Measurements from ENCODE around the gene NF1. TPM values are rescaled to one million over a fixed set of nuclear protein-coding genes. Genes with fewer than 3 reads are reported as not detected.
"Not testable (repeated sequence)": the region's sequence is repeated elsewhere in the genome, so short reads cannot be mapped to it uniquely, and the experiment has no call there.

NF1 gene
- total RNA-seq, 2 experiments from 2014 or later, result 34.4 to 36.0 TPM

DNA sequence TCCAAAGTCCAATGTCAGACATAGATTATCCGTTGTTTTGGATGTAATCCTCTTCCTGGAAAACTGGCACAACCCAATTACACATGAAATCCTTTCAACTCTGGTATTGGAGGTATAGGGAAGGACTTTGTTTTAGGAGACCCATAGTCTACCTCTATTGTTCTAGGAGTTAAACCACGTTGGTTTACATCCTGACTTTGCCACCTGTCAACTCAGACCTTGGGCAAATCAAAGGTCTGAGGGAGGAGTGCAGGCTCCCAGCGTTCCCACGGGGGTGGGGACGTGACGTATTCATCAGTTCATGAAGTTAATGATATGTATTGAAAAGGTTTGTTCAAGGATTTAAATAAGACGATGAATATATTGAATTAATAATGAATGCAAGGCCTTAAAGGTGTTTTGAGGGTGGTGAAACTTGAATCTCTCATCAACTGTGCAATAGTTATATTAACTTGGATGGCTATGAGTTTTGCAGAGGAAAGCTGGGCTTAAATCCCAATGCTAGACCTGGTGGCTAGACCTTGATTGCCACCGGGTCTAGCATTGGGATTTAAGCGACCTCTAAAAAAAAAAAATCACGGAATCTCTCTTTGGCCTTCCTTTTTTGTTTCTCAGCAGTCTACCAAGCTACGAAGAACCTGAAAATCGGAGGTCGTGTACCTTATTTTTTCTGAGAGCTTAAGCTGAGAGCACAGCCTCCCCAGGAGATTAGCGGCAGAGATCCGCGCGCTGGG, 744 bp upstream of the NF1 start:
- Mint-ChIP-seq H3K9me3 (no peaks in the 10 kb centered on the region), H3K27ac (peak overlapping the region; percentile 73), H3K4me3 (peak overlapping the region; percentile 91), H3K36me3 (no peaks in the 10 kb centered on the region), H3K4me1 (peaks cover 14% of the 10 kb centered on the region), H3K27me3 (no peaks in the 10 kb centered on the region)
- no peak for DNase-seq
- no peak for ATAC-seq (ENCODE audit: low read depth)
- POLR2A ChIA-PET, result interaction anchor here (0.5 to 1.3 kb wide), 3 partner anchors 8 to 154 kb away, joined by 3 read pairs; no protein-coding TSS in a partner anchor

DNA sequence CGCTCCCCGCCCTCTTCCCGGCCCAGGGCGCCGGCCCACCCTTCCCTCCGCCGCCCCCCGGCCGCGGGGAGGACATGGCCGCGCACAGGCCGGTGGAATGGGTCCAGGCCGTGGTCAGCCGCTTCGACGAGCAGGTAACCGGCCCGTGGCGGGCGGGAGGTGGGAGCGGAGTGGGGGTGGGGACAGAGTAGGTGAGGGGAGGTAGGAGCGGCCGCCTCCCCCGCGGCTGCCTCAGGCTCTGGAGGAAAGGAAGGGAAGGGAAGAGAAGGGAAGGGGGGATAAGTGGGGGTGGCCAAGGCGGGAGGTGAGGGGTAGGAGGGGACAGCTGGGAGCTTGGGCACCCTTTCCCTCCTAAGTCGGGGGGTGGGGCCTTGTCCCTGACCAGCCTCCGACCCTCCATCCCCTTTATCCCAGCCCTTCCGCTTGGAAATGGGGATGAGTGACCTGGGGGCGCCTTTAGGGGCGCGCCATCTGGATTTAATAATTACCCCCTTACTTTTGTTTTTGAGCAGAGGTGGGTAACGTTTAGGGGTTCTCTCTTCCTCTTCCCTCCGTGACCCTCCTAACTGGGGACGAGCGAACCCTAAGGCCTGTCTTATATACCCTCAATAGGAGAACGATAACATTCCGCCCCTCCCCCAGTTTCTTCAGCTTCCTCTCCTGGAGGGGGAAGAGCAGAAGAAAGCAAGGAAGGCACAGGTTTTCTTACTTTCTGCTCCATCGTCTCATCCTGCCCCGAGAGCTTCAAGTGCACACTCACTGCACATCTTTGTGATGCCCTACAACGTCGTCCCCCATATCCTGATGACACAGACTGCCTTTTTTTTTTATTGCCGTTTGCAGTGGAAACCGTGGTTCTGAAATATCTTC, 694 bp downstream of the NF1 start:
- Mint-ChIP-seq H3K36me3 (no peaks in the 10 kb centered on the region), H3K4me3 (peak overlapping the region; percentile 91), H3K27me3 (no peaks in the 10 kb centered on the region), H3K4me1 (peaks cover 17% of the 10 kb centered on the region), H3K27ac (peak overlapping the region; percentile 85), H3K9me3 (no peaks in the 10 kb centered on the region)
- POLR2A ChIA-PET, result interaction anchor here (0.7 to 1.3 kb wide), 3 partner anchors 10 to 783 kb away, joined by 3 read pairs; no protein-coding TSS in a partner anchor
- DNase-seq (peak; percentile 53), ATAC-seq (ENCODE audit: low read depth) (peak; percentile 34)

DNA sequence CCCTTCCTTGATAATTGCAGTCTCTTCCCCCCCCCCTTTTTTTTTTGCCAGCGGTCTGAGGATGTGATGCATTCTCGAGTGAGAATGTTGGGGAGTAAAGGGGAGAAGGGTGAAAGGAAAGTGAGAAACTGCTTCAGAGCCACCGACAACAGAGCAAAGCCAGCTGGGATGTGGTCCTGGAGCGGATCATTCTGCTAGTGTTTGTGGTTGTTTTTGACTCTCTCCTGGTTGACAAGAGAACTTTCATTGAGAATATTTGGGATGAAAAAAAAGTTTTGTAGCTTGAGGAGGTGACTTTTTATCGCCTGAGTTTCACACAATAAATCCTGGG, 1.3 kb downstream of the NF1 start:
- H3K27me3 Mint-ChIP-seq, result no peaks in the 10 kb centered on the region
- H3K36me3 Mint-ChIP-seq, result no peaks in the 10 kb centered on the region
- POLR2A ChIA-PET, result interaction anchor here (0.7 kb wide), 1 partner anchor 783 kb away, joined by 3 read pairs; no protein-coding TSS in a partner anchor
- H3K4me3 Mint-ChIP-seq, result peak overlapping the region; percentile 91
- peaks cover 17% of the 10 kb centered on the region for H3K4me1 Mint-ChIP-seq
- H3K9me3 Mint-ChIP-seq, result no peaks in the 10 kb centered on the region
- H3K27ac Mint-ChIP-seq, result peak overlapping the region; percentile 85
- no peak for ATAC-seq (ENCODE audit: low read depth)
- no peak for DNase-seq

DNA sequence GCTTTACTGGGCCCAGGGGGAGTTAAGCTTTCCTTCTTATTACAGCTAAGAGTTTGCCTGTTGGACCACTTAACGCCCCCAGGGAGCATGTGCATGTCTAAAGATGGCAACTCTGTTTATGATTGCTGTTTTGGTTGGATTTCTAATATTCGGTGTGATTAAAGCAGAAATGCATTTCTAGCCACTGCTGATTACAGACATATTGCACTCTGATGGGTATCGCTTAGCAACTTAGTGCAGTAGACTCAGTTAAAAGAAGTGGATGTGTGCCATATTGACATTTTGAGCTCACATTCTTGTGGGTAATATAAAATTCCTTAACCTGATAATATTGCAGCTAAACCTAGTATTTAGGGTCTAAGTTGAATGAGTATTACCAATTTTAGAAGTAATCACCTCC, 4.2 kb downstream of the NF1 start:
- POLR2A ChIA-PET, result interaction anchor here (1.0 kb wide), 1 partner anchor 91 kb away, joined by 3 read pairs; no protein-coding TSS in a partner anchor
- H3K27me3 Mint-ChIP-seq, result no peaks in the 10 kb centered on the region
- no peaks in the 10 kb centered on the region for H3K9me3 Mint-ChIP-seq
- peaks cover 15% of the 10 kb centered on the region for H3K4me1 Mint-ChIP-seq
- no peak overlapping the region for H3K4me3 Mint-ChIP-seq
- no peaks in the 10 kb centered on the region for H3K36me3 Mint-ChIP-seq
- H3K27ac Mint-ChIP-seq, result no peak overlapping the region
- DNase-seq (no peak), ATAC-seq (ENCODE audit: low read depth) (no peak)

DNA sequence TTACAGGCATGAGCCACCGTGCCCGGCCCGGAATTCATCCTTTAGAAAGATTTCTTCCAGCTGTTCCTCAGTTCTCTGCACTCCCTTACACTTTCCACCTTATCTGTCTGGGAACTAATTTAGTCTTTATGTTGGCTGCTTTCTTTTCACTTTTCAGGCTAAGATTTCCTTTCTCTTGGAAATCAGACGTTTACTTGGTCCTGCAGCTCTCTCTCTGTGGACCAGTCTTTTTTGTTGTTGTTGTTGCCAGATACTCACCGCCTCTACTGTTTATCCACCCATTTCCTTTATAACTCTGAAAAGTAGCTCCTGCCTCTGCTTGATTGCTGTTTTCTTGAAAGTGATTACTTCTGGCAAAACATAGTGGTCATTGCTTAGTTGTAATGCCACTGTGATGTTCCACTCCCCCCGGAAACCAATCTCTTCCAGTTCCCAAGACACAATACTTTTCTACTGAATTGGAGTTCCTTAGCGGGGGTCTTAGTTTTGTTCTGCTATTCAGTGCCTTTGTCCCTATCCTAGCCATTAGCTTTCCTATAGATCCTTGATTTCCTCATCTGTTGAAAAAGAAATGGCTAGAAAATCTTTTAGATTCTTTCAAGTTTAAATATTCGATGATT, 6.2 kb downstream of the NF1 start:
- Mint-ChIP-seq H3K27ac (no peak overlapping the region), H3K27me3 (no peaks in the 10 kb centered on the region), H3K4me1 (peaks cover 11% of the 10 kb centered on the region), H3K36me3 (no peaks in the 10 kb centered on the region), H3K4me3 (no peak overlapping the region), H3K9me3 (no peaks in the 10 kb centered on the region)
- no peak for DNase-seq
- POLR2A ChIA-PET, result no interaction called here
- ATAC-seq (ENCODE audit: low read depth), result no peak

DNA sequence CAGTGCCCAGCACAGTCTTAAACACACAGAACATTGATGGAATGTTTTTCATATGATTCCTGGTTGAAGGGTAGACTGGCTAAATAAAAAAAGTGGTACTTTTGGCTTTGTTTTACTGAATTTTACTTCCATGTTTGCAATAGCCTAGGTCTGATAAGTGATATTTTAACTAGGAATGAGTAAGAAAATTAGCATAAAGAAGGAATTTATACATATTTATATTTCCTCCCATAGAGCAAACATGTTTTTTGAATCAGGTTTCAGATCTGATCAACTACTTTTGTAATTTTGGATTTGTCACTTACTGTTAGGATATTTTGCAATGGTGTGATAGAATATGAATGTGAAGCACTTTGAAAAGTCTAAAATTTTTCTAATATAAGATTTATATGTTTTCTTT, 7.2 kb downstream of the NF1 start:
- POLR2A ChIA-PET, result interaction anchor here (0.5 kb wide), 1 partner anchor 9 kb away, joined by 5 read pairs; no protein-coding TSS in a partner anchor

DNA sequence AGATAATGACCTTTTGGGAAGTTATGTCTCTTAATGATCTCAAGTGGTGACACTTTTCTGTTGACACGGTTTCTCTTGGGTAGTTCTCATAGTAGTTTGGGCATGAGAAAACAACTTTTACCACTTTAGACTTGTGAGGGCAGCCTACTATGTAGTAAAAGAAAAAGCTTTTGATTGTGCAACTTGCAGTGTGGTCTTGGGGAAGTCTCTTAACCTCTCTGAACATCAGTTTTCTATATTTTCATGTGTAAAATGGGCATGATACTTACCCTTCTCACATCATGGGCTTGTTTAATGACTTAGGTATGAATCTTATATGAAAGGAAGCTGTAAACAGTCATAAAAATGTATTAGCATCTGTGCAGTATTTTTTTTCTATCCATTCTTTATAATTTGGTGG, 11.2 kb downstream of the NF1 start:
- H3K4me3 Mint-ChIP-seq, result no peak overlapping the region
- H3K36me3 Mint-ChIP-seq, result peaks cover 1% of the 10 kb centered on the region
- H3K27ac Mint-ChIP-seq, result no peak overlapping the region
- no peak for DNase-seq
- H3K27me3 Mint-ChIP-seq, result no peaks in the 10 kb centered on the region
- no peak for ATAC-seq (ENCODE audit: low read depth)
- no peaks in the 10 kb centered on the region for H3K9me3 Mint-ChIP-seq
- no peaks in the 10 kb centered on the region for H3K4me1 Mint-ChIP-seq
- POLR2A ChIA-PET, result no interaction called here

More for the DNA sequence above, 7.2 kb downstream of the NF1 start:
- no peaks in the 10 kb centered on the region for H3K27me3 Mint-ChIP-seq
- H3K4me1 Mint-ChIP-seq, result peaks cover 3% of the 10 kb centered on the region
- H3K27ac Mint-ChIP-seq, result no peak overlapping the region
- no peak for DNase-seq
- no peak overlapping the region for H3K4me3 Mint-ChIP-seq
- no peak for ATAC-seq (ENCODE audit: low read depth)
- H3K9me3 Mint-ChIP-seq, result no peaks in the 10 kb centered on the region
- no peaks in the 10 kb centered on the region for H3K36me3 Mint-ChIP-seq

DNA sequence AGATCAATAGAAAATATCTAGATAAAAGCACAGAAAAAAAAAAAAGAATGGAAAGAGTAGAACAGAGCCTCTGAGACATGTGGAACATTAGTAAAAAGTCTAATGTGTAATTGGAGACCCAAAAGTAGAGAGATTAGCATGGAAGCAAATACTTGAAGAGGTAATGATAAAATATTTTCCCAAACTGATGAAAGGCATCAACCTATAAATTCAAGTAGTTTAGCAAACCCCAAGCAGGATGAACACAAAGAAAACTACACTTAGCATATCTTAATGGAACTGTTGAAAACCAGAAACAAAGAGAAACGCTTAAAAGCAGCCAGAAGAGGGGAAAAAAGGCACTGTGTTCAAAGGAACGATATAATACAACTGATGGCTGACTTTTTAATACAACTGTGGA, 16.4 kb downstream of the NF1 start:
- no peaks in the 10 kb centered on the region for H3K4me1 Mint-ChIP-seq
- H3K36me3 Mint-ChIP-seq, result peaks cover 3% of the 10 kb centered on the region
- DNase-seq, result no peak
- POLR2A ChIA-PET, result no interaction called here
- no peak overlapping the region for H3K27ac Mint-ChIP-seq
- no peaks in the 10 kb centered on the region for H3K27me3 Mint-ChIP-seq
- H3K9me3 Mint-ChIP-seq, result no peaks in the 10 kb centered on the region
- no peak overlapping the region for H3K4me3 Mint-ChIP-seq
- ATAC-seq (ENCODE audit: low read depth), result no peak

DNA sequence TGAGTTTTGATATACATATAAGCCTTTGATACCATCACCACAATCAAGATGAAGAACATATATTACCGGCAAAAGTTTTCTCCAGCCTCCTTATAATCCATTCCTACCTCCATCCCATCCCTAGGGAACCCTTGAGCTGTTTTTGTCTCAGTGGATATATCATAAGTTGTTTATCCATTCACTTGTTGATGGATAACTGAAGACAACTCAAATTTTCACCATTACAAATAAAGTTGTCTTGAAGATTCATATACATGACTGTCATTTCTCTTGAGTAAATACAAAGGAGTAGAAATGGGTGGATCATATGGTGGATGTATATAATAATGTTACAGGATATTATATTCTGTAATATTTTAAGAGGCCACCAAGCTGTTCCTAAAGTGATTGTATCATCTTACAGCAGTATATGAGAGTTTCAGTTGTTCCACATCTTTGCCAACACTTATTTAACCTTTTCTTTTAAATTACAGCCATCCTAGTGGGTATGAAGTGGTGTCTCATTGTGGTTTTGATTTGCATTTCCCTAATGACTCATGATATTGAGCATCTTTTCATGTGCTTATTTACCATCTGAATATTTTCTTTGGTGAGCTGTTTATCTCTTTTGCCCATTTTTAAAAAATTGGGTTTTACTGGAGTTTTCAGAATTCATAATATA, 17.4 kb downstream of the NF1 start:
- no peak for ATAC-seq (ENCODE audit: low read depth)
- Mint-ChIP-seq H3K4me1 (no peaks in the 10 kb centered on the region), H3K9me3 (no peaks in the 10 kb centered on the region), H3K27me3 (no peaks in the 10 kb centered on the region), H3K27ac (no peak overlapping the region), H3K36me3 (peaks cover 2% of the 10 kb centered on the region), H3K4me3 (no peak overlapping the region)
- DNase-seq, result no peak
- POLR2A ChIA-PET, result no interaction called here

DNA sequence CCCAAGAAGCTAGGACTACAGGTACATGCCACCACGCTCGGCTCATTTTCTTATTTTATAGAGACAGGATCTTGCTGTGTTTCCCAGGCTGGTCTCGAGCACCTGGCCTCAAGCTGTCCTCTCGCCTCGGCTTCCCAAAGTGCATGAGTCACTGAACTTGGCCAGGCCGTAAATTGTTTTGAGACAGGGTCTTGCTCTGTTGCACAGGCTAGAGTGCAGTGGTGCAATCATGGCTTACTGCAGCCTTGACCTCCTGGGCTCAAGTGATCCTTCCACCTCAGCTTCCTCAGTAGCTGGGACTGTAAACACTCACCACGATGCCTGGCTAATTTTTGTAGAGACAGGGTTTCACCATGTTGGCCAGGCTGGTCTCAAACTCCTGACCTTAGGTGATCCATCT, 18.6 kb downstream of the NF1 start:
- ATAC-seq (ENCODE audit: low read depth); H3K36me3 Mint-ChIP-seq; POLR2A ChIA-PET; H3K27me3 Mint-ChIP-seq; DNase-seq; H3K9me3 Mint-ChIP-seq; H3K4me3 Mint-ChIP-seq; H3K4me1 Mint-ChIP-seq; H3K27ac Mint-ChIP-seq: not testable (repeated sequence)

DNA sequence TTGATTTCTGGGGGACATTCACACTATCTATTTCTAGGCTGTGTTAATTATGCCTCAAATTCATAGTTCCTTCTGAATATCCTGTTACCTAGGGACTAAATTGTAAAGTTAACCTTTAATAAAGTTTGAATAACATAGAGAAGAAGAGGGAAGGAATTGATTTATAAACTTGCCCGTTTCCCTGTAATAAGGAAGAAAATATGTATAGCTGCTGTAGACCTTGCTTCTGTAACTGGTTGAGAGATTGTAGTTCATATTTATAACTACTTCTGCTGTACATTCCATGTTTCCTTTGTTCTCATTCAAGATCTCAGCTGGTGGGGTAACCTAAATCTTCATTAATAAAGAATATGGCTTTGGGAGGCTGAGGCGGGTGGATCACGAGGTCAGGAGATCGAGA, 19.2 kb downstream of the NF1 start:
- Mint-ChIP-seq H3K9me3 (no peaks in the 10 kb centered on the region), H3K36me3 (peaks cover 2% of the 10 kb centered on the region), H3K27me3 (no peaks in the 10 kb centered on the region), H3K4me1 (no peaks in the 10 kb centered on the region), H3K27ac (no peak overlapping the region), H3K4me3 (no peak overlapping the region)
- POLR2A ChIA-PET, result no interaction called here
- DNase-seq, result no peak
- ATAC-seq (ENCODE audit: low read depth), result no peak

DNA sequence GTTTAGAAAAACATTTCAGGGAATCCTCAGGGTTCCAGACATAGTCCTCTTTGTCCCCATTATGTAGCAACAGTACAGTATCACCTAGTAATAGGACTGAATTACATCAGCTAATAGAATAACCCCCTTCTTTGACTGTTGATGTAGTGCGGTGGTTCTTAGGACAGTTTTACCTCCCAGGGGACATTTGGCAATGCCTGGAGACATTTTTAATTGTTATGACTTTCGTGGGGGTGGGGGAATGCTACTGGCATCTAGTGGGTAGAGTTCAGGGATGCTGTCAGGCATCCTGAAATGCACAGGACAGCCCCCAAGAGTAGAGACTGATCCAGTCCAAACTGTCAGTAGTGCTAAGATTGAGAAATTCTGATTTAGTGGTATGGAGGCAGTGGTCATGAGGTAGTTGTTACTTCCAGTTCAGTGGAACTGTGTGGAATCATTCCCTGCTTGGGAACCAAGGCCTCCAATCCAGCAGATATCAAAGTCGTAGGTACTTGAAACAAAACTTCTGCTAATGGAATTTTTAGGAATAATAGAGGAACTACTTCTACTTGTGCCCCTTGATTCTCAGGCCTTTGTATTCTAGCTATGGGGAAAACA, 20.3 kb downstream of the NF1 start:
- no peak for DNase-seq
- H3K4me3 Mint-ChIP-seq, result no peak overlapping the region
- no peak overlapping the region for H3K27ac Mint-ChIP-seq
- no peaks in the 10 kb centered on the region for H3K27me3 Mint-ChIP-seq
- POLR2A ChIA-PET, result no interaction called here
- peaks cover 5% of the 10 kb centered on the region for H3K36me3 Mint-ChIP-seq
- H3K9me3 Mint-ChIP-seq, result no peaks in the 10 kb centered on the region
- ATAC-seq (ENCODE audit: low read depth), result no peak
- no peaks in the 10 kb centered on the region for H3K4me1 Mint-ChIP-seq

DNA sequence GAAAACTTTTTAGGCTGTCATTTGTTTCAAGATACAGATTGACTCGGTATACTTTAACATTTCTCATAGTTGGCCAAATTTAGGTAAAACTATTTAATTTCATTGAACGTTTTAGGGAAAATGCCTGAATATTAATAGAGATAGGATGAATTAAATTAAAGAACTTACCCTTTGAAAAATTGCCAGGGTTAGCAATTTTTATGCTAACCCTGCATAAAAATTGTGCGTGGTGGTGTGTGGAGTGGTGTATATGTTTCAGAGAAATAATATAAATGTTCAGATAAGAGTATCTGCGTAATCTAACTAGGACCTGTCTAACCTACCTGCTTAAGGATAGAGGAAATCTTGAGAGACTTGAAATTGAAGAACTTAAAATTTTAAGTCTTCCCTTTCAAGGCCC, 21.4 kb downstream of the NF1 start:
- no peaks in the 10 kb centered on the region for H3K9me3 Mint-ChIP-seq
- H3K27ac Mint-ChIP-seq, result no peak overlapping the region
- H3K27me3 Mint-ChIP-seq, result no peaks in the 10 kb centered on the region
- no peak for DNase-seq
- POLR2A ChIA-PET, result no interaction called here
- no peaks in the 10 kb centered on the region for H3K4me1 Mint-ChIP-seq
- no peak for ATAC-seq (ENCODE audit: low read depth)
- no peak overlapping the region for H3K4me3 Mint-ChIP-seq
- H3K36me3 Mint-ChIP-seq, result peaks cover 5% of the 10 kb centered on the region
